HepG2 (cell line): ENCODE results near the gene TSPAN9. TPM values are rescaled to one million over a fixed set of nuclear protein-coding genes. Genes with fewer than 3 reads are reported as not detected.

ENCODE experiments used
- ATAC-seq: fragments of 200-7000 bp; cut with Tn5 transposase; 3 replicates; pipeline ENCODE4 v1.9.1; 2020; ENCODE audit warnings: mild to moderate bottlenecking, moderate library complexity
- BruUV-seq: library from RNA; stranded (reverse); fragments of 400-500 nt; replicated peaks from 2 replicates; lab custom pipeline; 2021; lab: Mats Ljungman, UMichigan
- CTCF ChIA-PET: fragments of 300-600 bp; formaldehyde crosslinking; extraction: SDS; loops from one replicate; lab custom pipeline; 2021; ENCODE audit warnings: low total read pairs, inconsistent platforms, low intra/inter-chr PET ratio; lab: Yijun Ruan, JAX
- POLR2A ChIA-PET: fragments of 350-600 bp; sonication (Branson Sonifier 250); formaldehyde crosslinking; loops from one replicate; lab custom pipeline; 2020; ENCODE audit warnings: antibody characterized with exemption, inconsistent platforms; lab: Yijun Ruan, JAX
- DNase-seq: peaks from one replicate; pipeline ENCODE4 v3.0.0-alpha.2; 2015; ENCODE audit warnings: low spot score
- FAIRE-seq: peaks from 3 replicates; lab custom pipeline; 2011; peaks lifted over from hg19 to GRCh38; lab: Jason Lieb, UNC
- H2AFZ ChIP-seq: one replicate; pipeline ENCODE4 v1.6.1; 2011; ENCODE audit warnings: low read length, inconsistent platforms
- H3K27ac ChIP-seq: fragments of 300-600 bp; 3 replicates; pipeline ENCODE4 v1.8.0; 2011; ENCODE audit warnings: mixed run types, mild to moderate bottlenecking, mixed read lengths, low read length, inconsistent platforms; ENCODE audit not compliant: insufficient read depth; ENCODE audit errors: extremely low read length
- H3K27me3 ChIP-seq, 2 experiments: fragments of 200-600 bp in 1 of 2; 2 replicates in 1 of 2; 3 replicates in 1 of 2; pipeline versions ENCODE4 v1.6.0 to v1.8.0; 2011; ENCODE audit warnings: low read length in 2 of 2, mild to moderate bottlenecking in 2 of 2, moderate library complexity in 2 of 2, inconsistent platforms in 1 of 2; ENCODE audit not compliant: insufficient read depth in 2 of 2, control insufficient read depth in 1 of 2
- H3K36me3 ChIP-seq, 2 experiments: fragments of 200-600 bp in 1 of 2; replicated peaks in 1 of 2; 2 replicates in 1 of 2; 3 replicates in 1 of 2; pipeline versions ENCODE4 v1.5.1 to v1.8.0; 2011; ENCODE audit warnings: low read length in 2 of 2, inconsistent platforms in 1 of 2; ENCODE audit not compliant: insufficient read depth in 2 of 2, control insufficient read depth in 1 of 2
- H3K4me1 ChIP-seq: 2 replicates; pipeline ENCODE4 v1.5.1; 2012; ENCODE audit warnings: low read length, inconsistent platforms; ENCODE audit not compliant: insufficient read depth
- H3K4me2 ChIP-seq: 2 replicates; pipeline ENCODE4 v1.6.0; 2011; ENCODE audit warnings: low read depth, low read length, inconsistent platforms
- H3K4me3 ChIP-seq, 3 experiments: fragments of 200-600 bp in 1 of 3; sonication (generic), shearing (Covaris generic) in 1 of 3; replicated peaks in 1 of 3; 2 replicates each; pipeline ENCODE4 v1.5.1; 2011 to 2016; ENCODE audit warnings: low read length in 3 of 3, inconsistent platforms in 2 of 3, low read depth in 2 of 3, mild to moderate bottlenecking in 2 of 3, control low read depth in 1 of 3, mixed read lengths in 1 of 3; ENCODE audit not compliant: insufficient read depth in 1 of 3
- H3K79me2 ChIP-seq: one replicate; pipeline ENCODE4 v1.6.1; 2011; ENCODE audit warnings: low read length, inconsistent platforms; ENCODE audit not compliant: insufficient read depth
- H3K9ac ChIP-seq: 2 replicates; pipeline ENCODE4 v1.6.0; 2011; ENCODE audit warnings: mild to moderate bottlenecking, low read depth, low read length, inconsistent platforms; ENCODE audit not compliant: insufficient read depth
- H3K9me3 ChIP-seq: 2 replicates; pipeline ENCODE4 v1.5.1; 2012; ENCODE audit warnings: mild to moderate bottlenecking, low read length
- H4K20me1 ChIP-seq: 2 replicates; pipeline ENCODE4 v1.6.0; 2011; ENCODE audit warnings: inconsistent platforms, mild to moderate bottlenecking, low read length, moderate library complexity; ENCODE audit not compliant: insufficient read depth
- AGO2 ChIP-seq: fragments of 200-400 bp; formaldehyde crosslinking; optimal IDR thresholded peaks from 2 replicates; pipeline ENCODE3; 2017; ENCODE audit warnings: mild to moderate bottlenecking, low read depth, low read length, moderate library complexity
- HIVEP1 ChIP-seq: sonication (generic); formaldehyde crosslinking; IDR thresholded peaks from 2 replicates; pipeline ENCODE4 v1.4.0; 2020; ENCODE audit warnings: mild to moderate bottlenecking, missing genetic modification reagents
- MIXL1 ChIP-seq: IDR thresholded peaks from 2 replicates; pipeline ENCODE4 v1.6.1; 2016
- MXD4 ChIP-seq: IDR thresholded peaks from 2 replicates; pipeline ENCODE4 v1.6.1; 2016; ENCODE audit warnings: mild to moderate bottlenecking, missing biosample characterization, missing genetic modification reagents
- NFE2 ChIP-seq: sonication (generic); formaldehyde crosslinking; IDR thresholded peaks from 2 replicates; pipeline ENCODE4 v1.4.0; 2020; ENCODE audit warnings: missing genetic modification reagents
- PTBP1 ChIP-seq: fragments of 200-400 bp; formaldehyde crosslinking; IDR thresholded peaks from 2 replicates; pipeline ENCODE4 v1.6.1; 2018; ENCODE audit warnings: low read length, low read depth; ENCODE audit not compliant: poor library complexity, severe bottlenecking
- SP1 ChIP-seq, 2 experiments: fragments of 450-650 bp in 1 of 2; sonication (generic) in 1 of 2; formaldehyde crosslinking in 1 of 2; IDR thresholded peaks; 2 replicates each; pipeline versions ENCODE4 v1.4.0 to v1.6.1; 2016 to 2020; ENCODE audit warnings: missing genetic modification reagents in 1 of 2
- ZNF331 ChIP-seq: sonication (generic); formaldehyde crosslinking; IDR thresholded peaks from 2 replicates; pipeline ENCODE4 v1.4.0; 2020; ENCODE audit warnings: missing genetic modification reagents
- ZNF746 ChIP-seq: sonication (generic); formaldehyde crosslinking; IDR thresholded peaks from 2 replicates; pipeline ENCODE4 v1.8.0; 2022; ENCODE audit warnings: mild to moderate bottlenecking, missing genetic modification reagents
- WGBS: methylation state at CpG from one replicate; pipeline ENCODE4 v1.1.6; 2017; ENCODE audit warnings: low lambda C conversion rate; 5-methylcytosine and 5-hydroxymethylcytosine counted together
- in situ Hi-C: cut with HindIII; loops from 2 replicates; pipeline ENCODE4 v1.10.0; 2017; ENCODE audit warnings: low pct_unique_long_range_greater_than_20kb; ENCODE audit not compliant: extremely low pct_ligation_motif_present
- intact Hi-C: fragments of 100-400 bp; cut with micrococcal nuclease; formaldehyde crosslinking; loops from one replicate; pipeline ENCODE4 v1.10.0; 2022; ENCODE audit not compliant: unreplicated experiment
- polyA plus RNA-seq, 8 experiments: library from polyadenylated mRNA; depleted of rRNA in 3 of 8; stranded (reverse) in 7 of 8; unstranded in 1 of 8; fragments of >200 nt; fragmentation: Illumina TruSeq in 4 of 8; extraction: Trizol in 4 of 8; gene quantifications; 2 replicates each; pipeline versions ENCODE4 v1.2.1 to v1.2.3, GENCODE V29; 2011 to 2016; ENCODE audit warnings: low read depth in 4 of 8, missing spikeins in 1 of 8, mixed read lengths in 1 of 8; ENCODE audit not compliant: insufficient read depth in 1 of 8
- total RNA-seq, 5 experiments: library from RNA; depleted of rRNA; stranded (reverse); fragments of >200 nt; fragmentation: Illumina TruSeq; extraction: Trizol; gene quantifications; 2 replicates each; pipeline ENCODE4 v1.2.3, GENCODE V29; 2016; ENCODE audit warnings: low read depth in 1 of 5

Gene TSPAN9
- total and polyA plus RNA-seq, 2 of the 13 experiments (the other 11 are each of a cell fraction or from before 2014, with no cell fraction given) = 18.1 to 42.3 TPM

DNA sequence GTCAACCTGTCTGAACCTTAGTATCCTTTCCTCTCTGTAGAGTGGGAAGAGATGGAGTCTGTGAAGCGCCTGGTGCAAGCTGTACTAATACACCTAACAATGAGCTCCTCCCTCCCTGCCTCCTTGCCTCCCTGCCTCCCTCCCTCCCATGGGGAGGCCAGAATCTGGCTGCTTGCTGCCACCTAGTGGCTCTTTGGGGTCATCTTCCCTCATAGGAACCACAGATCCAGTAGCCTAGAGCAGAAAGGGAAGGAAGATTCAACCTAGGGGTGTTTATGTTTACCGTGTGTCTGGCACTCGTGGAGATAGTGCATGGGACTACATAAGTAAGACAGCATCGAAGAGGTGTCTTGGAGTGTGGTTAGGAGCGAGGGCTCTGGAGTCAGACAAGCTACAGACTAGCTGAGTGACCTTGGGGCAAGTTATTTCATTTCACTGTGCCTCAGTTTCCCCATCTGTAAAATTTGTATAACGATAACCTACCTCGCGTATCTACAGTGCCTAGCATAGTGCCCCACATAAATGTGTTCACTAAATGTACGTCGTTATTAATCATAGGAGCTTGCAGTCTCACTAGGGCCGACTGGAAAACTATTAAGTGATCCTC, 35.5 kb upstream of the TSPAN9 start (continued):
- 0 out of 2 replicates have a peak, but pooled peaks have one; percentile 22 for TF ChIP-seq MIXL1 (CRISPR knock-in tag)
- TF ChIP-seq NFE2 (CRISPR knock-in tag) = no peak
- TF ChIP-seq PTBP1 = no peak
- TF ChIP-seq SP1 (IDR thresholded peaks at IDR 0.05) = no peak
- TF ChIP-seq SP1 (CRISPR knock-in tag; IDR thresholded peaks at IDR 0.05) = 0 out of 2 replicates have a peak, but pooled peaks have one; percentile 25
- no peak for TF ChIP-seq HIVEP1 (CRISPR knock-in tag)
- peak; percentile 76; the same call in 1 of the 2 replicates for TF ChIP-seq ZNF746 (CRISPR knock-in tag)
- TF ChIP-seq ZNF331 (CRISPR knock-in tag) = peak; percentile 16; the same call in 1 of the 2 replicates

DNA sequence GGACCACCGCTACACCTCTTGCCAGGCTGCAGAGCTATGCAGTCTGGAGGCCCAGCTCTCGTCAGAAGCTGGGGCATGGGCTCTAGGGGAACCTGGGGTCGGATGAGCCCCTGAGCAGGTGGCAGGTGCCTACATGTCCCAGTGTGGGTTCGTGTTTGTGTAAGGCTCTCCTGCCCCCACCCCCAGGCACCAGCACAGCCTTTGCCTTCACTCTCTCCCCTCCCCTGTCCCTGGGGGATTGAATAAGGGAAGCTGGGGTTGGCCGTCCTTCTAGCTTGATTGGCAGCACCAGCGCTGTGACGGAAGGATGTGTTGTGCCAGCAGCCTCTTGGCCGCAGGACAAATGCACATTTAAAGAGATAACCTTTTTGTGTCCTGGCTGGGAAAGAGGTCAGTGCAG, 34.8 kb upstream of the TSPAN9 start:
- CTCF ChIA-PET = no interaction called here

More for the DNA sequence above, 34.8 kb upstream of the TSPAN9 start:
- Histone ChIP-seq H3K9me3 (no peaks in the 10 kb centered on the region), H3K27ac (no peak overlapping the region), H3K4me1 (peaks cover under 1% of the 10 kb centered on the region), H2AFZ (no peak overlapping the region), H3K79me2 (no peaks in the 10 kb centered on the region), H3K4me3 (no peak overlapping the region), H3K4me2 (no peak overlapping the region), H4K20me1 (peaks cover 4% of the 10 kb centered on the region; the same call in 1 of the 2 replicates), H3K27me3 (no peaks in the 10 kb centered on the region), H3K36me3 (peaks cover 29 to 40% of the 10 kb centered on the region in 2 experiments; a peak in 4 of 5 replicates), H3K9ac (no peak overlapping the region)
- in situ Hi-C loops (no loop called here), intact Hi-C loops (no loop called here)
- TF ChIP-seq MXD4 (CRISPR knock-in tag) (no peak), AGO2 (peak; percentile 78)
- no TSS peak for BruUV-seq
- POLR2A ChIA-PET = no interaction called here
- WGBS = 95% methylated on average over 6 of the region's 8 CpGs
- ATAC-seq (no peak), DNase-seq (no peak), FAIRE-seq (no peak)
